PFSK-1 (cell line): Measurements from ENCODE around the gene CDX1.

Source experiments
- FOXP2 ChIP-seq: optimal IDR thresholded peaks from 2 replicates; pipeline ENCODE3; 2011; ENCODE audit warnings: borderline replicate concordance, control low read depth, inconsistent platforms; ENCODE audit not compliant: insufficient read depth; ENCODE audit errors: extremely low read length, extremely low read depth
- POLR2AphosphoS5 ChIP-seq: IDR thresholded peaks from 2 replicates; pipeline ENCODE4 v1.6.1; 2012; ENCODE audit warnings: low read depth, mild to moderate bottlenecking, control low read depth, low read length, moderate library complexity
- SIN3A ChIP-seq: IDR thresholded peaks from 2 replicates; pipeline ENCODE4 v1.6.1; 2012; ENCODE audit warnings: mild to moderate bottlenecking, low read length, moderate library complexity, borderline replicate concordance; ENCODE audit not compliant: insufficient read depth
- TAF1 ChIP-seq: IDR thresholded peaks from 2 replicates; pipeline ENCODE4 v1.6.1; 2012; ENCODE audit warnings: low read length, control low read depth, borderline replicate concordance; ENCODE audit not compliant: insufficient read depth
- TF ChIP-seq, protein P1 (sequence below), 2 experiments: IDR thresholded peaks; 2 replicates each; pipeline versions ENCODE4 v1.6.1 to v1.8.0; 2011 to 2012; ENCODE audit warnings: low read depth in 2 of 2, low read length in 2 of 2, control low read depth in 1 of 2, inconsistent platforms in 1 of 2, mild to moderate bottlenecking in 1 of 2, moderate library complexity in 1 of 2; ENCODE audit not compliant: insufficient read depth in 1 of 2

Gene CDX1

GRCh38 chr5:150196986-150197385 lies 30.4 kb downstream of the CDX1 start:
- TF ChIP-seq FOXP2 (no peak), TAF1 (no peak), SIN3A (no peak), POLR2AphosphoS5 (no peak)
- TF ChIP-seq, protein P1, sequence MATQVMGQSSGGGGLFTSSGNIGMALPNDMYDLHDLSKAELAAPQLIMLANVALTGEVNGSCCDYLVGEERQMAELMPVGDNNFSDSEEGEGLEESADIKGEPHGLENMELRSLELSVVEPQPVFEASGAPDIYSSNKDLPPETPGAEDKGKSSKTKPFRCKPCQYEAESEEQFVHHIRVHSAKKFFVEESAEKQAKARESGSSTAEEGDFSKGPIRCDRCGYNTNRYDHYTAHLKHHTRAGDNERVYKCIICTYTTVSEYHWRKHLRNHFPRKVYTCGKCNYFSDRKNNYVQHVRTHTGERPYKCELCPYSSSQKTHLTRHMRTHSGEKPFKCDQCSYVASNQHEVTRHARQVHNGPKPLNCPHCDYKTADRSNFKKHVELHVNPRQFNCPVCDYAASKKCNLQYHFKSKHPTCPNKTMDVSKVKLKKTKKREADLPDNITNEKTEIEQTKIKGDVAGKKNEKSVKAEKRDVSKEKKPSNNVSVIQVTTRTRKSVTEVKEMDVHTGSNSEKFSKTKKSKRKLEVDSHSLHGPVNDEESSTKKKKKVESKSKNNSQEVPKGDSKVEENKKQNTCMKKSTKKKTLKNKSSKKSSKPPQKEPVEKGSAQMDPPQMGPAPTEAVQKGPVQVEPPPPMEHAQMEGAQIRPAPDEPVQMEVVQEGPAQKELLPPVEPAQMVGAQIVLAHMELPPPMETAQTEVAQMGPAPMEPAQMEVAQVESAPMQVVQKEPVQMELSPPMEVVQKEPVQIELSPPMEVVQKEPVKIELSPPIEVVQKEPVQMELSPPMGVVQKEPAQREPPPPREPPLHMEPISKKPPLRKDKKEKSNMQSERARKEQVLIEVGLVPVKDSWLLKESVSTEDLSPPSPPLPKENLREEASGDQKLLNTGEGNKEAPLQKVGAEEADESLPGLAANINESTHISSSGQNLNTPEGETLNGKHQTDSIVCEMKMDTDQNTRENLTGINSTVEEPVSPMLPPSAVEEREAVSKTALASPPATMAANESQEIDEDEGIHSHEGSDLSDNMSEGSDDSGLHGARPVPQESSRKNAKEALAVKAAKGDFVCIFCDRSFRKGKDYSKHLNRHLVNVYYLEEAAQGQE (IDR thresholded peaks at IDR 0.05; ENCODE audit: insufficient read depth in 1 of 2, low read depth in 2 of 2, low read length in 2 of 2): no peak

- TF ChIP-seq FOXP2: no peak
- TF ChIP-seq TAF1: no peak
- TF ChIP-seq POLR2AphosphoS5: no peak
- TF ChIP-seq, protein P1 (IDR thresholded peaks at IDR 0.05; ENCODE audit: insufficient read depth in 1 of 2, low read depth in 2 of 2, low read length in 2 of 2): no peak
- no peak for TF ChIP-seq SIN3A
These were observed 30.9 kb downstream of the CDX1 start for GRCh38 chr5:150197476-150197875.

- TF ChIP-seq, protein P1 (IDR thresholded peaks at IDR 0.05; ENCODE audit: insufficient read depth in 1 of 2, low read depth in 2 of 2, low read length in 2 of 2): no peak
- TF ChIP-seq TAF1 (no peak), FOXP2 (no peak), POLR2AphosphoS5 (no peak), SIN3A (no peak)
These were observed 35.9 kb downstream of the CDX1 start for GRCh38 chr5:150202501-150202900.

DNA sequence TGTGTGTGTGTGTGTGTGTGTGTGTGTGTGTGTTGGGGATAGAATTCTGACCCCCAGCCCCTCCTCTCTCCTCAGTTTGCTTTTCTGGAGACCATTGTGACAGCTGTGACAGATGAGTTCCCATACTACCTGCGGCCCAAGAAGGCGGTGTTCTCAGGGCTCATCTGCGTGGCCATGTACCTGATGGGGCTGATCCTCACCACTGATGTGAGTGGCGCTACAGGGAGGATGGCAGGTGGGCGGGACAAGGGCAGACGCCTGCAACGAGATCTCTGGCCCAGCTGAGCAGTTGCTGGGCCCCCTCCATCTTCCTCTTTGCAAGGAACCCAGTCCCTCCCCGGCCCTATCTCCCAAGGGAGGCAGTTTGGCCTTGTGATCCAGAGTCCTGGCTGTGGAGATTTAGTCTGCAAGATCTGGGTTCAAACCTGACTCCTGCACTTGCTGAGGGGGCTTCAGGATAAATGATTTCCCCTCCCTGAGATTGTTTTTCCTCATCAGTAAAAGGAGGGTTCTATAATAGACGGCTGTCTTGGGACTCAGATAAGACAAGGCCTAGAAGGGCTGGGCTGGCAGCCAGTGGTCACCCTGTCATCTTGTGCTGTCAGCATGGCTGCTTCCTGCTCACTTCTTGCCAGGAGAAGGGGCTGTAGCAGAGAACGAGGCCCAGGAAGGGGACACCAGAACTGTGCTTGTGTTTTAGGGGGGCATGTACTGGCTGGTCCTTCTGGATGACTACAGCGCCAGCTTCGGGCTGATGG lies 37.4 kb downstream of the CDX1 start:
- TF ChIP-seq FOXP2 (no peak), SIN3A (no peak), POLR2AphosphoS5 (no peak), TAF1 (no peak)
- TF ChIP-seq, protein P1 (IDR thresholded peaks at IDR 0.05; ENCODE audit: insufficient read depth in 1 of 2, low read depth in 2 of 2, low read length in 2 of 2): no peak

DNA sequence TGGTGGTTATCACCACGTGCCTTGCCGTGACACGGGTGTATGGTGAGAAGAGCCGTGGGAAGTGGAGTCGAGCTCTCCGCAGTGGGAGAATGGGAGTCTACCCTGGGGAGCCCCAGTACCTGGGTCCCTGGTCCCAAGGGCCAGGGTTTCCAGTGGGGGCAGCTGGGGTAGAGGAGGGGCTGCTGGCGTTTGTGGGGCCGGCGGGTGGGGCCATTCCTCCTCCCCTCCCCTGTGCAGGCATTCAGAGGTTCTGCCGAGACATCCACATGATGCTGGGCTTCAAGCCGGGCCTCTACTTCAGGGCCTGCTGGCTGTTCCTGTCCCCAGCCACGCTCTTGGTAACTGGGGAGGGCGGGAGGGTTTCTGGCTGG lies 38.0 kb downstream of the CDX1 start:
- no peak for TF ChIP-seq SIN3A
